Stimulated activated CD4-positive, alpha-beta T cell treated with anti-CD3 and anti-CD28 coated beads, Interleukin-15, amount 100 ng/mL, for 48 hours (primary cell): Measurements from ENCODE around the gene DFFB.

Source experiments
- DNase-seq, 2 donors: peaks; one replicate each; pipeline ENCODE4 v3.0.0-alpha.2; 2020; ENCODE audit warnings: low read depth in 2 of 2

DFFB gene

DNA sequence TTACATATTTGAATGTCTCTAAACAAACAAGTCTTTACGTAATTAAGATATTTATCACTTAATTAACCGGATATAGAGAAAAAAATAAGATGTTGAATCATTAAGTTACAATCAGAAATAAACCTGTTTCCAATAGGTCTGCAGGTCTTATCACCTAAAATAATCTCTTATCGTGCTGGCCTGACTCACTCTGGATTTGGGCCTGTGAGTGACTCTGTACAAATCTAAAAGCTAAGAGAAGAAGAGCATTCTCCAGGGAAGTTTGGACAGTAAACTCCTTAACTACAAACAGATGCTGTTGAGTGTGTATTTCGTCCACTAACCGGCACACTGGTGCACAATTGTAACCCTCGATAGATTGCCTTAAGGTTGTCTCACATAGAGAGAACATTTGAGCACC, 25.6 kb upstream of the DFFB start:
- DNase-seq: no peak

GRCh38 chr1:3834701-3835100, 22.6 kb upstream of the DFFB start:
- no peak for DNase-seq

- no peak for DNase-seq
Observed at GRCh38 chr1:3836421-3836820, 20.9 kb upstream of the DFFB start.

GRCh38 chr1:3837200-3837599, 20.1 kb upstream of the DFFB start:
- DNase-seq: no peak

DNA sequence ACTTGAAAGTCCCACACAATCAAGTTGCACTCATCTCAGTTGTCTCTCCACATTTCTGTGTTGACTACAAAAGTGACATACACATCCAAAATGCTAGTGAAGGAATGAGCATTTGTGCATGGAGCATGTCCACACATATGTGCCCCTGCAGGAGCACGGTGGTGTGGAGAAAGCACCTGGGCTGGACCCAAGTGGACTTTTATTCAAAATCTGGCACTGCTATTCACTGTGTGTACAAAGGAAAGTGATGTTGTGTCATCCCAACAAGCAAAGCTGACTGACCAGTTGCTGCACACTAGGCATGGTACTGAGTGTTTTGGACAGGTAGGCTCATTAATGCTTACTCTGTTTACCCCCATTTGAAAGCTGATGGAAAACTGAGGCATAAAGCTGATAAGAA, 19.6 kb upstream of the DFFB start:
- no peak for DNase-seq

- DNase-seq: no peak
Observed at GRCh38 chr1:3838788-3839187, 18.5 kb upstream of the DFFB start.

GRCh38 chr1:3841491-3841890, 15.8 kb upstream of the DFFB start:
- DNase-seq: no peak

- no peak for DNase-seq
Observed at GRCh38 chr1:3842912-3843311, 14.4 kb upstream of the DFFB start.

DNA sequence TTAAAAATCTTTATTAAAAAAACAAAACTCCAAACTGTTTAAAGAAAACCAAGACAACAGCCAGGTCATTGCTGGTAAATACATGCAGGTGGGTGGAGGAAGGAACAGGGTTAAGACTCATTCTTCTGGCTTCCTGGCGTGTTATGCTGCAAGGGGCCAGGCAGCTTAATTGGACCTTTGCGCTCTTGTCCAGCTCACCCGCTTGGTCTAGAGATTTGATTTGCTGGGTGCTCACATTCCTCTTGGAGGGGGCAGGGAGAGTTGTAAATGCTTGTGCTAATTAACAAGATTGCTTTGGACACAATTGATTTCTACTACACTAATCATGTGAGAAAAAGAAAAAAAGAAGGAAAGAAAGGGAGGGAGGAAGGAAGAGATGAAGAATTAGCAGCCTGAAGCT, 10.7 kb upstream of the DFFB start:
- DNase-seq: no peak

- no peak for DNase-seq
Observed at GRCh38 chr1:3847081-3847480, 10.2 kb upstream of the DFFB start.

DNA sequence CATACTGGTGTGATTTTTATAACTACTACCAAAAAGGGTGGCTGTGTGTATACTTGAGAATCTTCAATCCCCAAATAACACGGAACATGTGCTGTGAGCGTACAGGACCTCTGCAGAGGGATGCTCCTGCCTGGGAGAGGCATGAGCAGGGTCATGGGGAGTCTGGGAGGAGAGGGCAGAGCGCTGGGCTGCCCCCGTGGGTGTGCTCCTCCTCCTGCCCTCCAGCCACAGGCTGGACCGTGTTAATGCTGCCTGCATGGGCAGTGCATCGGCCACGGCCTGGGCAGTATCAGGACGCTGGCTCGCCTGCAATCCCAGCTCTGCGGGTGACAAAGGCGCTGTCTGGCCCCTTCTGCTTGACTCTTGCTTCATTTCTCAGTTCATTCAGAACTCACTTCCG, 6.4 kb upstream of the DFFB start:
- DNase-seq: no peak

GRCh38 chr1:3851292-3851691, 6.0 kb upstream of the DFFB start:
- DNase-seq: no peak

GRCh38 chr1:3852091-3852490, 5.2 kb upstream of the DFFB start:
- no peak for DNase-seq

DNA sequence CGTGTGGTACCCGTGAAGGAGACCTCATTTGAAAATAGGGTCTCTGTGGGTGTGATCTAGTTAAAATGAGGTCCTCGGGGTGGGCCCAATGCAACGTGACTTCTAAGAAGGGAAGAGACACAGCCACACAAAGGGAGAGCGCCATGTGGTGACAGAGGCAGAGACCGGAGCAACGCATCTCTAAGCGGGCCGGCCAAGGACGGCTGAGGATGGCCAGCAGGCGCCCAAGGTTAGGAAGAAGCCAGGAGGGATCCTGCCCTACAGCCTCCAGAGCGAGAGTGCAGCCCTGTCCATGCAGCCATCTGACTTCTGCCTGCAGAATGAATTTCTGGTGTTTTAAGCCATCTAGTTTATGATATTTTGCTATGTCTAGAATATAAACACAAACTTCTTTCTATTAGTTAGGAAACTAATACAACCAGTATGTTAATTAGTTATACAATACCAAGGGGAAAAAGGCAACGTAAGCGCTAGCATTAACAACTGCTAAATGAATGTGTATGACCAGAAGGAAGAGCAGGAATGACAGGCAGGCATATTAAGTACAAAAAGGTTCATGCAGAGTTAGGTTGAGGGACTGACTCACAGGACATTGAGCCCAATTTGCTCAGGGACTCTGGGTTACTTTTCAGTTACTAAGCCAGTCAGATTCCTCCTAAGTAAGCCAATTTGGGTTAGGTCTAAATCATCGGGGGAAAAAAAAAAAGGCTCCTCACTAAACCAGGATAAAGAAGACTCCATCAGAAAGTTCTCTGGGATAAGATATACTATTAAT, 4.4 kb upstream of the DFFB start:
- DNase-seq: no peak

- no peak for DNase-seq
Observed at GRCh38 chr1:3857791-3858129, 484 bp downstream of the DFFB start.

DNA sequence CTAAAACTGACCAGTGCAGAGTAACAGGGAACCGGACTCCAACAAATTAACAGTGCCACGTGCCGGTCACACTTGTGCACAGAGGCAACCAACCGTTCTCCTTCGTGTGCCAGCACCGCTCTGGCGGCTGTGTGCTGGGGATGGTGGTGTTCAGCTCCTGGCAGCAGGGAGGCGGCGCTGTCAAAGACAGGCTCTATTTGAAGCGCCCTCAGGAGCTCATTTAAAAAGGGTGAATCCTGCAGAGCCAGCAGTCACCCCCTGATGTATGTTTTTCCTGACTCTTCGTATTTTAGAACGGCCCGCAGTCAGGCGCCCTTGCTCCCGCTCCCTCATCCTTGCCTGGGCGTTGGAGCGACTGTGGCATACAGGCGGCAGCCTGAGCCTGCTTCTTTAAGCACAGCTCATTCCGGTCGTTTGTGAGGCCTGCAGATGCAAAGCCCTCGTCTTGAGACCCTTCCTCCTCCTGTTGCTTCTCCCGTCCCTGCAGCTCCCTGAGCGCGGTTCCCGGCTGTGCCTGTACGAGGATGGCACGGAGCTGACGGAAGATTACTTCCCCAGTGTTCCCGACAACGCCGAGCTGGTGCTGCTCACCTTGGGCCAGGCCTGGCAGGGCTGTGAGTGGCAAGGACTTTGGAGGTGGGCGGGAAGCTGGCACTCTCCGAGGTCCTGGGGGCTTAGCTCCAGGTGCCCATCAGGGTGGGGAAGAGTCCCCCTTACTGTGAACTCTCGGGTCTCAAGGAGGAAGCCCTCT, 1.1 kb downstream of the DFFB start:
- no peak for DNase-seq

DNA sequence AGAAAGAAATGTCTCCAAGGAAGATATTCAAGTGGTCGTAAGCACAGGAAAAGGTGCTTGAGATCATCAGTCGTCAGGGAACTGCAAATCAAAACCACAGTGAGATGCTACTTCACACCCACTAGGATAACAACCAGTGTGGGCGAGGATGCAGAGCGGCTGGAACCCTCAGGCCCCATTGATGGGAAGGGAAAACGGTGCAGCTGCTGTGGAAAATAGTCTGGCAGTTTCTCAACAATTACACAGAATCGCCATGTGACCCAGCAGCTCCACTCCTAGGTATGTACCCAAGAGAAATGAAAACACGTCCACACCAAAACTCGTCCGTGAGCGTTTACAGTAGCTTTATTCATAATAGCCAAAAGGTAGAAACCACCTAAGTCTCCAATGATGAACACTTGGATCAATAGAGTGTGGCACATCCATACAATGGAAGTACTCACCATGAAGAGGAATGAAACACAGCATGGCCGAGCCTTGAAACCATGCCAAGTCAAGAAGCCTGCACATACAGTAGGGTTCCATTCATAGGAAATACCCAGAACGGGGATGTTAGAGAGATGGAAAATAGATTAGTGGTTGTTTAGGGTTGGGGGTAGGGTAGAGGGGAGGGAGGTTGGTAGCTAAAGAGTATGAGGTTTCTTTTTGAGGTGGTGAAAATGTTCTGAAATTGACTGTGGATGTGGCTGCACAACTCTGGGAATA, 6.1 kb downstream of the DFFB start:
- no peak for DNase-seq

- DNase-seq: no peak
Observed at GRCh38 chr1:3864884-3865283, 7.6 kb downstream of the DFFB start.

GRCh38 chr1:3865606-3866160, 8.4 kb downstream of the DFFB start:
- no peak for DNase-seq

DNA sequence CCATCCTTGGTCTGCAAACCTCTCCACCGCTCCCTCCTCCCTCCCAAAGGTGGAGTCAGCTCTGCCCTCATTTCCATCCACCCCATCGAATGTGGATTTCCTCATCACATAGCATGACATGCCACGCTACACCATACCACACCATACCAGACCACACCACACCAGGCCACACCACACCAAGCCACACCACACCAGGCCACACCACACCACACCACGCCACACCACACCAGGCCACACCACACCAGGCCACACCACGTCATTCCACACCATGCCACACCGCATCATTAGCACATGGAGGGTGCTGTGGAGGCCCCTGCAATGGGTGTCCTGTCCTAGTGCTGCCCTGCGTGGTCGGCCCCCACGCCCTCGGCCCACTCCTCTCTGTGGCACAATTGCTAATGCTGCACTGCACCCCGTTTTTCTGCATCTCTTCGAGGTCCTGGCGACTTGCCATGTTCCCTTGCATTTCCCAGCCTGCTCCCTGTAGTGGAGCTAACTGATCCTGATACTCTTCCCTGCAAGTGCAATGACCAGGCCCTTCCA, 11.3 kb downstream of the DFFB start:
- no peak for DNase-seq

DNA sequence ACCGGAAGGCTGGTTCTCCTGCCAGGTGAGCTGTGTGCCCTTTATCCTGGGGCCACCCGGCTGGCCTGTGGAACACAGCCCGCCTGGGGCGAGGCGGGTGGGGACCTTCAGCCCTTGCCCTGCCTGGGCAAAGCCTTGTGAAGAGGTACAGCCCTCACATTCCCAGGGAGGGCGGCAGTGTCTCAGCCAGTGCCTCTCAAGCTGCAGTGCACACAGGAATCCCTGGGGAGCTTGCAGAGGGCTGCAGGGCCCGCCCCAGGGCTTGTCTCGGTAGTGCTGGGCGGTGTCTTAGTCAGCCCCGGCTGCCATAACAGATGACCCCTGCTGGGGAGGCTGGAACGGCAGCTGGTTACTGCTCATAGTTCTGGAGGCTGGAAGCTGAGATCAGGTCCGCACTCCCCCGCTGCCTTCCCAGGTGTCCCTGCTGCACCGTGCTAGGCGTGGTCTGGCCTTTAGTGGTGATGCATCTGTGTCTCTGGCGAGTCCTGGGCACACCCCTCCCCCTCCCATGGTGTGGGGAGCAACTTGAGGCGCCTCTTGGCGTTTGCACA, 12.6 kb downstream of the DFFB start:
- no peak for DNase-seq

DNA sequence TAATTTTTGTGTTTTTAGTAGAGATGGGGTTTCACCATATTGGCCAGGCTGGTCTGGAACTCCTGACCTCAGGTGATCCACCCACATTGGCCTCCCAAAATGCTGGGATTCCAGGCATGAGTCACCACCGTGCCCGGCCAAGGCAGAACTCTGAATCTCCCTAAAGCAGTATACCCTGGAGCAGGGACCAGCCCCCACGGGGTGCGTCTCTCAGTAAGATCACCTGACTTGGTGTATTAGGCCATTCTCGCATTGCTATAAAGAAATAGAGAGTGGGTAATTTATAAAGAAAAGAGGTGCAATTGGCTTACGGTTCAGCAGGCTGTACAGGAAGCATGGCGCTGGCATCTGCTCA, 14.2 kb downstream of the DFFB start:
- DNase-seq: no peak
